Kidney (tissue), 14 donors: Measurements from ENCODE around the gene PRRX2. TPM values are rescaled to one million over a fixed set of nuclear protein-coding genes. Genes with fewer than 3 reads are reported as not detected.
A peak's percentile ranks its signal among the peaks of the same experiment; 100 is the strongest.

Experiments used
- DNase-seq, 5 donors: peaks; one replicate each; pipeline ENCODE4 v3.0.0-alpha.2; 2013 to 2020
- FAIRE-seq: peaks from 2 replicates; lab custom pipeline; 2012; peaks lifted over from hg19 to GRCh38; lab: Jason Lieb, UNC
- H3K27ac ChIP-seq, 2 donors: one replicate each; pipeline ENCODE4 v1.7.0; 2013; ENCODE audit warnings: low read depth in 2 of 2, low read length in 2 of 2, inconsistent platforms in 1 of 2
- H3K27me3 ChIP-seq: one replicate; pipeline ENCODE4 v1.7.1; 2013; ENCODE audit warnings: low read length, inconsistent platforms; ENCODE audit not compliant: control insufficient read depth, insufficient read depth
- H3K36me3 ChIP-seq, 3 donors: one replicate each; pipeline versions ENCODE4 v1.7.0 to v1.7.1; 2013; ENCODE audit warnings: low read length in 3 of 3, control low read depth in 1 of 3, inconsistent platforms in 1 of 3; ENCODE audit not compliant: insufficient read depth in 3 of 3, control insufficient read depth in 2 of 3
- H3K4me1 ChIP-seq, 3 donors: one replicate each; pipeline versions ENCODE4 v1.7.0 to v1.7.1; 2013; ENCODE audit warnings: low read length in 3 of 3, inconsistent platforms in 1 of 3, low read depth in 1 of 3; ENCODE audit not compliant: control insufficient read depth in 2 of 3, insufficient read depth in 2 of 3
- H3K4me3 ChIP-seq, 3 donors: one replicate each; pipeline versions ENCODE4 v1.7.0 to v1.8.1; 2013; ENCODE audit warnings: low read length in 3 of 3, control low read depth in 1 of 3, inconsistent platforms in 1 of 3
- H3K9ac ChIP-seq, 3 donors: one replicate each; pipeline versions ENCODE4 v1.7.0 to v1.7.1; 2013; ENCODE audit warnings: low read length in 3 of 3, control low read depth in 1 of 3, inconsistent platforms in 1 of 3
- H3K9me3 ChIP-seq, 3 donors: one replicate each; pipeline versions ENCODE4 v1.7.0 to v1.7.1; 2013; ENCODE audit warnings: low read length in 3 of 3, control low read depth in 1 of 3, inconsistent platforms in 1 of 3; ENCODE audit not compliant: control insufficient read depth in 2 of 3, insufficient read depth in 1 of 3
- CTCF ChIP-seq: IDR thresholded peaks from 3 replicates; pipeline ENCODE4 v1.5.1; 2012; ENCODE audit warnings: mild to moderate bottlenecking, moderate library complexity, borderline replicate concordance; ENCODE audit not compliant: insufficient read depth; ENCODE audit errors: extremely low read depth
- intact Hi-C: fragments of 100-400 bp; cut with DNase I; formaldehyde crosslinking; loops from one replicate; pipeline ENCODE4 v1.11.1; 2022
- polyA plus RNA-seq: library from polyadenylated mRNA; stranded (reverse); fragments of 350-450 nt; fragmentation: Illumina TruSeq; extraction: RNeasy Lipid Tissue Mini Kit (QIAGEN cat#74804); gene quantifications from one replicate; pipeline ENCODE4 v1.2.3, GENCODE V29; 2014; ENCODE audit warnings: low read depth, low replicate concordance; ENCODE audit not compliant: insufficient read depth
- total RNA-seq: library from RNA; stranded (reverse); fragmentation: NEBNext Ultra II Directional; extraction: Animal tissue kit (Norgen Biotek cat#: 25700); gene quantifications from one replicate; pipeline ENCODE4 v1.2.1, GENCODE V29; 2021
- donor health status: control.
- donor health status: control.
- donor health status: control.
- donor health status: control.
- donor health status: control.
- donor health status: DM: yes; HTN: yes; CAD: no.
- donor health status: Normal renal cell carcinoma (clear cell type).

Gene PRRX2
- total and polyA plus RNA-seq, 2 donors from 2014 or later, result 1.8 to 2.3 TPM

DNA sequence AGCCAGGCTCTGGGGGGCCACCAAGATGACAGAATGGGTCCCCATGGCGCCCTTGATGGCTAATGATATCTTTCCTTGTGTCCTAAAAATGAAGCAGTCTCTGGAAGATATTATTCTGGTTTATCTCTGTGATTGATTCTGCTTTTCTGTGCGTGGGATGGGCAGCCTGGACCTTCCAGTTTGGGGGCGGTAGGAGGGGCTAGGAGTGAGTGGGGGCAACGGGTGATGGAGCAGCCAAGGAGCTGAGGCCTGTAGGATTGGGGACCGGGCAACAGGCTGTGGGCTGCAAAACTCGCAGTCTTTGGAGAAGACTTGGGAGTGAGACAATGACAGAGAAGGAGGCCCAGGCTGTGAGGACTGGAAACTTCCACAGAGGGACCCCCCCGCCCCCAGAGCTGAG lies 8.8 kb downstream of the PRRX2 start:
- no peak overlapping the region for H3K9ac ChIP-seq
- no peak overlapping the region for H3K4me3 ChIP-seq
- no peak overlapping the region for H3K27ac ChIP-seq
- H3K4me1 ChIP-seq, result no peaks in the 10 kb centered on the region
- no peaks in the 10 kb centered on the region for H3K9me3 ChIP-seq
- no peak for TF ChIP-seq CTCF
- no peaks in the 10 kb centered on the region for H3K36me3 ChIP-seq
- DNase-seq (no peak), FAIRE-seq (no peak)
- intact Hi-C loops, result no loop called here
- H3K27me3 ChIP-seq, result no peaks in the 10 kb centered on the region

DNA sequence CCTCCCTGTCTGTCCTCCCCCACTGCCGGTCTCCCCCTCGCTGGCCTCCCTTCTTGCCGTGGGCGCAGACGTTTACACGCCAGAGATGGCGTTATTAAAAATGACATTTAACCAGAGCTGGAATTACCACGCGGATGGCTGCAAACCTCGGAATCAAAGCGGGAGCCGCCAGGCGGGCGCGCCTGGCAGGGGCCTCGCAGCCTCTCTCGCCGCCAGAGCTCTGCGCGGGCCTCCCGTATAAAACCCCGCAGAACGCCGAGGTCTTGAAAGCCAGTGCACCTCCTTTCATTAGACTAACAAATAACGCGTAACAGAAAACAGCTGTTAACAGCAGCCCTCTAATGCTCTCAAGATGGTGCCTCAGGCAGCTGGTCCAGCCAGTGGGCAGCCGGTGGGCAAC lies 10.2 kb downstream of the PRRX2 start:
- H3K4me3 ChIP-seq, result no peak overlapping the region
- no peak overlapping the region for H3K27ac ChIP-seq
- H3K4me1 ChIP-seq, result no peaks in the 10 kb centered on the region
- no peaks in the 10 kb centered on the region for H3K36me3 ChIP-seq
- no peaks in the 10 kb centered on the region for H3K9me3 ChIP-seq
- peak in 3 of 5 donors; percentile 27 to 61 (median 52) for DNase-seq
- TF ChIP-seq CTCF, result no peak
- no peak for FAIRE-seq
- no peak overlapping the region for H3K9ac ChIP-seq
- intact Hi-C loops, result no loop called here
- no peaks in the 10 kb centered on the region for H3K27me3 ChIP-seq

GRCh38 chr9:129676287-129676686 lies 10.8 kb downstream of the PRRX2 start:
- no peaks in the 10 kb centered on the region for H3K4me1 ChIP-seq
- TF ChIP-seq CTCF, result no peak
- H3K27ac ChIP-seq, result no peak overlapping the region
- no peak overlapping the region for H3K4me3 ChIP-seq
- no peak for DNase-seq
- H3K27me3 ChIP-seq, result no peaks in the 10 kb centered on the region
- intact Hi-C loops, result no loop called here
- no peaks in the 10 kb centered on the region for H3K36me3 ChIP-seq
- H3K9ac ChIP-seq, result no peak overlapping the region
- H3K9me3 ChIP-seq, result no peaks in the 10 kb centered on the region
- FAIRE-seq, result no peak

DNA sequence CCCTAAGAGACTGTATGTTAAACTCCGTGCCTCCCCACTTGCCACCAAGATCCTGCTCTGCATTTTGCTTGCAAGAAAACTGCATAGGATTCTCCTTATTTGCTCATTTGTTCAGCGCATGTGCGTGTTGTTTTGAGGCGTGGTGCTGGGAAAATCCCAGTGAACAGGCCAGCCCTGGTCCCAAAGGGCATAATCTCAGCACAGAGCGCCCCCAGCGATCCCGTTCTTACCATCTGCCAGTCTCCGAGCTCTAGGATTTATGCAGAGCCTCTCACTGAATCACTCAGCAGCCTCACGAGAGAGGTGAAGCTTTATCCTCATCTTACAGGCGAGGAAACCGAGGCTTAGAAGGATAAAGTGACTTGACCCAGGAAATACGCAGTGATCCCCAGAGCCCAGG lies 11.5 kb downstream of the PRRX2 start:
- no peaks in the 10 kb centered on the region for H3K27me3 ChIP-seq
- FAIRE-seq, result no peak
- TF ChIP-seq CTCF, result no peak

More for the DNA sequence above, 11.5 kb downstream of the PRRX2 start:
- H3K4me1 ChIP-seq, result no peaks in the 10 kb centered on the region
- intact Hi-C loops, result no loop called here
- H3K27ac ChIP-seq, result no peak overlapping the region
- H3K36me3 ChIP-seq, result no peaks in the 10 kb centered on the region
- no peaks in the 10 kb centered on the region for H3K9me3 ChIP-seq
- DNase-seq, result no peak
- H3K9ac ChIP-seq, result no peak overlapping the region
- no peak overlapping the region for H3K4me3 ChIP-seq
